GM18499 (cell line): ENCODE results near the gene PSMD12.
"Not testable (repeated sequence)": the region's sequence is repeated elsewhere in the genome, so short reads cannot be mapped to it uniquely, and the experiment has no call there.

ENCODE experiments used
- ATAC-seq: cut with Tn5 transposase; IDR thresholded peaks from one replicate; pipeline ENCODE4 v1.9.1; 2021; ENCODE audit warnings: moderate number of reproducible peaks; ENCODE audit not compliant: insufficient read depth, unreplicated experiment

The PSMD12 gene

GRCh38 chr17:67366193-67367157, at the start of gene PSMD12:
Gene PSMD12 (minus strand): TSS chr17:67366577. CDS start chr17:67366519, 58 bp downstream.
- peak; percentile 67 for ATAC-seq

- ATAC-seq, result no peak
Observed at GRCh38 chr17:67415291-67415690, 48.9 kb upstream of the PSMD12 start.

- ATAC-seq, result no peak
Observed at GRCh38 chr17:67414559-67414958, 48.2 kb upstream of the PSMD12 start.

GRCh38 chr17:67414130-67414529, 47.8 kb upstream of the PSMD12 start:
- no peak for ATAC-seq

- ATAC-seq, result no peak
Observed at GRCh38 chr17:67413388-67413787, 47.0 kb upstream of the PSMD12 start.

GRCh38 chr17:67412941-67413340, 46.6 kb upstream of the PSMD12 start:
- ATAC-seq, result no peak

GRCh38 chr17:67412032-67412431, 45.7 kb upstream of the PSMD12 start:
- ATAC-seq, result no peak

- no peak for ATAC-seq
Observed at GRCh38 chr17:67411397-67411796, 45.0 kb upstream of the PSMD12 start.

GRCh38 chr17:67408455-67408830, 42.1 kb upstream of the PSMD12 start:
- not testable (repeated sequence) for ATAC-seq

- ATAC-seq, result no peak
Observed at GRCh38 chr17:67403483-67403882, 37.1 kb upstream of the PSMD12 start.

- ATAC-seq, result no peak
Observed at GRCh38 chr17:67403065-67403464, 36.7 kb upstream of the PSMD12 start.

GRCh38 chr17:67401598-67402504, 35.5 kb upstream of the PSMD12 start:
- no peak for ATAC-seq

GRCh38 chr17:67401106-67401505, 34.7 kb upstream of the PSMD12 start:
- no peak for ATAC-seq

- no peak for ATAC-seq
Observed at GRCh38 chr17:67400193-67400592, 33.8 kb upstream of the PSMD12 start.

- ATAC-seq, result no peak
Observed at GRCh38 chr17:67399676-67400075, 33.3 kb upstream of the PSMD12 start.

GRCh38 chr17:67393809-67394397, 27.5 kb upstream of the PSMD12 start:
- ATAC-seq, result no peak

GRCh38 chr17:67392111-67392510, 25.7 kb upstream of the PSMD12 start:
- ATAC-seq, result no peak

GRCh38 chr17:67390646-67391361, 24.4 kb upstream of the PSMD12 start:
- peak; percentile 71 for ATAC-seq

GRCh38 chr17:67390006-67390645, 23.7 kb upstream of the PSMD12 start:
- no peak for ATAC-seq
